Uterus (tissue), 4 donors: ENCODE measurements around the gene TPRA1. TPM values are rescaled to one million over a fixed set of nuclear protein-coding genes. Genes with fewer than 3 reads are reported as not detected.

Experiments
- DNase-seq, 2 donors: peaks; one replicate each; pipeline ENCODE4 v3.0.0-alpha.2; 2019 to 2020
- H3K27ac ChIP-seq, 2 donors: fragments of 200-600 bp; sonication (generic); 1 replicate in 1 of 2; 2 replicates in 1 of 2; pipeline ENCODE4 v1.5.1; 2016 to 2018
- H3K27me3 ChIP-seq, 2 donors: fragments of 200-600 bp; sonication (generic); one replicate each; pipeline ENCODE4 v1.5.1; 2018 to 2019; ENCODE audit warnings: control low read depth in 1 of 2
- H3K36me3 ChIP-seq, 2 donors: fragments of 200-600 bp; sonication (generic); one replicate each; pipeline ENCODE4 v1.5.1; 2019; ENCODE audit warnings: control low read depth in 1 of 2
- H3K4me1 ChIP-seq, 2 donors: fragments of 200-600 bp; sonication (generic); one replicate each; pipeline ENCODE4 v1.5.1; 2018 to 2019; ENCODE audit warnings: control low read depth in 1 of 2
- H3K4me3 ChIP-seq, 2 donors: fragments of 200-600 bp; sonication (generic); 1 replicate in 1 of 2; 2 replicates in 1 of 2; pipeline ENCODE4 v1.5.1; 2018 to 2019; ENCODE audit warnings: mild to moderate bottlenecking in 1 of 2
- H3K9me3 ChIP-seq, 2 donors: fragments of 200-600 bp; sonication (generic); one replicate each; pipeline ENCODE4 v1.5.1; 2019; ENCODE audit warnings: control low read depth in 1 of 2
- CTCF ChIP-seq, 4 experiments: fragments of 200-600 bp in 2 of 4; fragments of 450-650 bp in 2 of 4; sonication (generic) in 2 of 4; IDR thresholded peaks; one replicate each; pipeline ENCODE4 v1.5.1; 2016 to 2019; ENCODE audit warnings: antibody characterized with exemption in 4 of 4, mild to moderate bottlenecking in 2 of 4, moderate library complexity in 1 of 4
- POLR2A ChIP-seq, 2 donors: fragments of 450-650 bp; IDR thresholded peaks; one replicate each; pipeline ENCODE4 v1.6.1; 2016; ENCODE audit warnings: antibody characterized with exemption in 2 of 2, mild to moderate bottlenecking in 1 of 2, moderate library complexity in 1 of 2
- intact Hi-C: fragments of 100-400 bp; cut with DNase I; formaldehyde crosslinking; loops from one replicate; pipeline ENCODE4 v1.15.1; 2023; ENCODE audit warnings: low total_unique reads
- total RNA-seq, 4 donors: library from RNA; depleted of rRNA in 3 of 4; stranded (reverse); fragments of >200 nt in 3 of 4; gene quantifications; one replicate each; pipeline versions ENCODE4 v1.1.0 to v1.2.4, GENCODE V29; 2014 to 2023
- donor health status: DM: yes; HTN: yes; CAD: no.

TPRA1 gene
- total RNA-seq, 4 donors from 2014 or later: 22.4 to 72.5 (median 37.7) TPM

GRCh38 chr3:127597020-127597771, 6.7 kb upstream of the TPRA1 start:
- Histone ChIP-seq H3K4me1 (no peaks in the 10 kb centered on the region), H3K4me3 (no peak overlapping the region), H3K36me3 (no peaks in the 10 kb centered on the region), H3K27me3 (no peaks in the 10 kb centered on the region), H3K9me3 (no peaks in the 10 kb centered on the region), H3K27ac (no peak overlapping the region)
- intact Hi-C loops: loop anchor here (10.0 kb wide), 1 partner anchor 78 kb away; the partner anchor contains the start of gene ABTB1
- no peak for TF ChIP-seq POLR2A (IDR thresholded peaks at IDR 0.05)
- no peak for TF ChIP-seq CTCF (IDR thresholded peaks at IDR 0.05)
- no peak for DNase-seq

GRCh38 chr3:127595303-127595702, 4.8 kb upstream of the TPRA1 start:
- no peaks in the 10 kb centered on the region for H3K36me3 ChIP-seq
- no peak for DNase-seq
- H3K9me3 ChIP-seq: no peaks in the 10 kb centered on the region
- TF ChIP-seq CTCF (IDR thresholded peaks at IDR 0.05) (no peak), POLR2A (IDR thresholded peaks at IDR 0.05) (no peak)
- no peak overlapping the region for H3K4me3 ChIP-seq
- no peak overlapping the region for H3K27ac ChIP-seq
- intact Hi-C loops: loop anchor here (10.0 kb wide), 1 partner anchor 79 kb away; the partner anchor contains the start of gene ABTB1
- no peaks in the 10 kb centered on the region for H3K4me1 ChIP-seq
- no peaks in the 10 kb centered on the region for H3K27me3 ChIP-seq

- DNase-seq: no peak
- peaks cover 0 to 3% of the 10 kb centered on the region in 2 donors for H3K4me1 ChIP-seq
- intact Hi-C loops: loop anchor here (10.0 kb wide), 1 partner anchor 82 kb away; the partner anchor contains the start of gene ABTB1
- no peak overlapping the region for H3K4me3 ChIP-seq
- H3K9me3 ChIP-seq: no peaks in the 10 kb centered on the region
- no peaks in the 10 kb centered on the region for H3K27me3 ChIP-seq
- TF ChIP-seq CTCF (IDR thresholded peaks at IDR 0.05) (no peak), POLR2A (IDR thresholded peaks at IDR 0.05) (no peak)
- no peaks in the 10 kb centered on the region for H3K36me3 ChIP-seq
- H3K27ac ChIP-seq: no peak overlapping the region
Observed at GRCh38 chr3:127593178-127593577, 2.6 kb upstream of the TPRA1 start.

GRCh38 chr3:127590282-127590592, 296 bp downstream of the TPRA1 start:
- intact Hi-C loops: loop anchor here (10.0 kb wide), 1 partner anchor 85 kb away; the partner anchor contains the start of gene ABTB1
- Histone ChIP-seq H3K27me3 (no peaks in the 10 kb centered on the region), H3K27ac (peak overlapping the region; percentile 90 to 91), H3K36me3 (no peaks in the 10 kb centered on the region), H3K9me3 (no peaks in the 10 kb centered on the region), H3K4me3 (peak overlapping the region; percentile 54 to 93), H3K4me1 (peaks cover 0 to 3% of the 10 kb centered on the region in 2 donors)
- DNase-seq: peak in 1 of 2 donors; percentile 29
- TF ChIP-seq POLR2A (IDR thresholded peaks at IDR 0.05): no peak
- no peak for TF ChIP-seq CTCF (IDR thresholded peaks at IDR 0.05)

GRCh38 chr3:127589600-127590281, 792 bp downstream of the TPRA1 start:
- peaks cover 0 to 3% of the 10 kb centered on the region in 2 donors for H3K4me1 ChIP-seq
- TF ChIP-seq CTCF (IDR thresholded peaks at IDR 0.05): no peak
- TF ChIP-seq POLR2A (IDR thresholded peaks at IDR 0.05): no peak
- no peak for DNase-seq
- H3K9me3 ChIP-seq: no peaks in the 10 kb centered on the region
- no peaks in the 10 kb centered on the region for H3K27me3 ChIP-seq
- H3K4me3 ChIP-seq: peak overlapping the region; percentile 54 to 93
- no peaks in the 10 kb centered on the region for H3K36me3 ChIP-seq
- peak overlapping the region; percentile 90 to 91 for H3K27ac ChIP-seq
- intact Hi-C loops: loop anchor here (10.0 kb wide), 1 partner anchor 85 kb away; the partner anchor contains the start of gene ABTB1
